WERI-Rb-1 (cell line): ENCODE measurements around the gene ANXA6.

ENCODE experiments used
- DNase-seq: peaks from one replicate; pipeline ENCODE4 v3.0.0-alpha.2; 2020
- H3K27ac ChIP-seq: fragments of 250-450 bp; sonication (Bioruptor Pico); 2 replicates; pipeline ENCODE4 v1.5.1; 2020; ENCODE audit warnings: mild to moderate bottlenecking, moderate library complexity
- H3K27me3 ChIP-seq: fragments of 250-450 bp; sonication (Bioruptor Pico); 2 replicates; pipeline ENCODE4 v1.5.1; 2021; ENCODE audit warnings: mild to moderate bottlenecking, low read depth, moderate library complexity; ENCODE audit not compliant: insufficient read depth, severe bottlenecking
- H3K36me3 ChIP-seq: fragments of 250-450 bp; sonication (Bioruptor Pico); 2 replicates; pipeline ENCODE4 v1.5.1; 2020; ENCODE audit warnings: mild to moderate bottlenecking, moderate library complexity
- H3K4me3 ChIP-seq: 2 replicates; pipeline ENCODE4 v1.5.1; 2011; ENCODE audit warnings: low read depth, mild to moderate bottlenecking, control low read depth, low read length
- H3K9me3 ChIP-seq: fragments of 250-450 bp; sonication (Bioruptor Pico); 2 replicates; pipeline ENCODE4 v1.5.1; 2021; ENCODE audit warnings: mild to moderate bottlenecking, moderate library complexity; ENCODE audit not compliant: severe bottlenecking
- CTCF ChIP-seq: IDR thresholded peaks from 2 replicates; pipeline ENCODE4 v1.5.1; 2011; ENCODE audit warnings: low read depth, mild to moderate bottlenecking, control low read depth, inconsistent platforms, low read length

Gene ANXA6

GRCh38 chr5:151101151-151101550 lies 56.4 kb downstream of the ANXA6 start:
- Histone ChIP-seq H3K4me3 (no peak overlapping the region), H3K9me3 (no peaks in the 10 kb centered on the region), H3K27me3 (no peaks in the 10 kb centered on the region), H3K36me3 (no peaks in the 10 kb centered on the region), H3K27ac (no peak overlapping the region)
- DNase-seq = no peak
- TF ChIP-seq CTCF = no peak

GRCh38 chr5:151100681-151101080 lies 56.9 kb downstream of the ANXA6 start:
- Histone ChIP-seq H3K36me3 (no peaks in the 10 kb centered on the region), H3K27me3 (no peaks in the 10 kb centered on the region)

GRCh38 chr5:151098768-151099121 lies 58.8 kb downstream of the ANXA6 start:
- TF ChIP-seq CTCF = no peak
- Histone ChIP-seq H3K27ac (no peak overlapping the region), H3K36me3 (no peaks in the 10 kb centered on the region), H3K4me3 (no peak overlapping the region), H3K27me3 (no peaks in the 10 kb centered on the region), H3K9me3 (no peaks in the 10 kb centered on the region)
- no peak for DNase-seq

More at GRCh38 chr5:151100681-151101080, 56.9 kb downstream of the ANXA6 start:
- no peak for TF ChIP-seq CTCF
- Histone ChIP-seq H3K4me3 (no peak overlapping the region), H3K27ac (no peak overlapping the region), H3K9me3 (no peaks in the 10 kb centered on the region)
- no peak for DNase-seq

DNA sequence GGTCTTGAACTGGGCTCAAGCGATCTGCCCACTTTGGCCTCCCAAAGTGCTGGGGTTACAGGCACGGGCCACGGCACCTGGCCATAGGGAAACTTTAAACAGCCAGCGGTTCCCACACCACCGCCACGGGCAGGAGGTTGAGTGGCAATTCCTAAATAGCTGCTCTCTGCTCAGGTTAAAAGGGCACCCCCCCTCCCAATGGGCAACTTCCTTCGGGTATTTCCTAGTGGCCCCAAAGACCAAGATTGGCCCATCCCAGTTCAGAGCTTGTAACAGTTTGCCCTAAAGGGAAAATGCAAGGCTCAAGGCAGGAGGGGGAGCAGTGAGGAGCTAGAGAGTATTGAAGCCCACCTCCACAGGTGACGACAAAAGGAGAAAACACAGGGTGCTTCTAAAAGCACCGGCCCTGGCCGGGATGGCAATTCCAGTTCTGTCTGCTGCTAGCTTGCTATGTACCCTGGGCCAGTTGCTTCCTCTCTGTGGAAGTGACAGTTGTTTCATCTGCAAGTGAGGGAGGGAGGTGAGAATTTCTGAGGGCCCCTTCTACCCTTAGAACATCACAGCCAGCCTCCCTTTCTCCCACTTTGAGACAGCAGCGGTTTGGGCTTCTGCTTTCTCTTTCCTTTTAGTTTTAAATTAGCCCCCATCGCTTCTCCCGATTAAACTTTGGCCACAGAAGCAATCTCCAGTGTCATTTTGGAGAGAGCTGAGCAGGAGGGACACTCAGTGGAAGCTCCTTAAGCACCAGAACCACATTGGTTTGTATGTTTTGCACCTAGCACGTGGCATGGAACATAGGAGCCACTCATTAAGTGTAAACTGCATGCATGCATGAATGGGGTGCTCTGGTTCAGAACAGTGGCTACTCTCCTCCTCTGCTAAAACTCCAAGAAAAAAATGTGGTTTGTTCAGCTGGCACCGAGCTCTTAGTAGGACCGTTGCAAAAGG lies 59.5 kb downstream of the ANXA6 start:
- H3K27ac ChIP-seq = no peak overlapping the region

GRCh38 chr5:151097061-151097460 lies 60.5 kb downstream of the ANXA6 start:
- no peaks in the 10 kb centered on the region for H3K27me3 ChIP-seq
- no peak for DNase-seq
- no peak for TF ChIP-seq CTCF
- no peak overlapping the region for H3K27ac ChIP-seq
- no peak overlapping the region for H3K4me3 ChIP-seq
- no peaks in the 10 kb centered on the region for H3K9me3 ChIP-seq
- no peaks in the 10 kb centered on the region for H3K36me3 ChIP-seq

More for the DNA sequence above, 59.5 kb downstream of the ANXA6 start:
- Histone ChIP-seq H3K27me3 (no peaks in the 10 kb centered on the region), H3K4me3 (no peak overlapping the region), H3K36me3 (no peaks in the 10 kb centered on the region), H3K9me3 (no peaks in the 10 kb centered on the region)
- no peak for DNase-seq
- no peak for TF ChIP-seq CTCF
